Neutrophil (primary cell): ENCODE data around the gene POLE4.
A peak's percentile ranks its signal among the peaks of the same experiment; 100 is the strongest.

Experiments used
- H3K27ac ChIP-seq: fragments of 200-600 bp; sonication (generic); 2 replicates; pipeline ENCODE4 v1.5.1; 2016; ENCODE audit warnings: mild to moderate bottlenecking, moderate library complexity
- H3K27me3 ChIP-seq: fragments of 200-600 bp; sonication (generic); 2 replicates; pipeline ENCODE4 v1.6.0; 2016; ENCODE audit warnings: mild to moderate bottlenecking
- H3K36me3 ChIP-seq: fragments of 200-600 bp; sonication (generic); 2 replicates; pipeline ENCODE4 v1.5.1; 2017
- H3K4me1 ChIP-seq, 2 experiments: fragments of 200-600 bp in 1 of 2; sonication (generic) in 1 of 2; 1 replicate in 1 of 2; 2 replicates in 1 of 2; pipeline versions ENCODE4 v1.5.1 to v1.6.1; 2013 to 2016; ENCODE audit warnings: low read depth in 1 of 2, low read length in 1 of 2, mild to moderate bottlenecking in 1 of 2, moderate library complexity in 1 of 2; ENCODE audit not compliant: control insufficient read depth in 1 of 2, insufficient read depth in 1 of 2
- H3K4me3 ChIP-seq, 2 experiments: fragments of 200-600 bp in 1 of 2; sonication (generic) in 1 of 2; 1 replicate in 1 of 2; 2 replicates in 1 of 2; pipeline ENCODE4 v1.5.1; 2013 to 2016; ENCODE audit warnings: low read depth in 1 of 2, low read length in 1 of 2, mild to moderate bottlenecking in 1 of 2, moderate library complexity in 1 of 2
- H3K9me3 ChIP-seq: fragments of 200-600 bp; sonication (generic); 2 replicates; pipeline ENCODE4 v1.5.1; 2016
- CTCF ChIP-seq: fragments of 200-600 bp; sonication (generic); IDR thresholded peaks from 2 replicates; pipeline ENCODE4 v1.5.1; 2016; ENCODE audit warnings: antibody characterized with exemption

POLE4 gene

GRCh38 chr2:74959106-74959751 is 786 bp downstream of the POLE4 start:
- H3K9me3 ChIP-seq: no peaks in the 10 kb centered on the region
- no peaks in the 10 kb centered on the region for H3K36me3 ChIP-seq
- no peaks in the 10 kb centered on the region for H3K27me3 ChIP-seq
- peak overlapping the region; percentile 73 to 92 for H3K4me3 ChIP-seq
- H3K4me1 ChIP-seq: peaks cover 18 to 22% of the 10 kb centered on the region in 2 experiments
- no peak for TF ChIP-seq CTCF
- H3K27ac ChIP-seq: peak overlapping the region; percentile 91

GRCh38 chr2:74966887-74967286 is 8.4 kb downstream of the POLE4 start:
- peaks cover 12% of the 10 kb centered on the region for H3K36me3 ChIP-seq
- no peak overlapping the region for H3K4me3 ChIP-seq
- H3K9me3 ChIP-seq: no peaks in the 10 kb centered on the region
- no peaks in the 10 kb centered on the region for H3K4me1 ChIP-seq
- no peak overlapping the region for H3K27ac ChIP-seq
- TF ChIP-seq CTCF: no peak
- H3K27me3 ChIP-seq: no peaks in the 10 kb centered on the region

GRCh38 chr2:74975016-74975415 is 16.6 kb downstream of the POLE4 start:
- no peak overlapping the region for H3K4me3 ChIP-seq
- no peaks in the 10 kb centered on the region for H3K27me3 ChIP-seq
- H3K4me1 ChIP-seq: no peaks in the 10 kb centered on the region
- H3K9me3 ChIP-seq: no peaks in the 10 kb centered on the region
- H3K36me3 ChIP-seq: peaks cover 10% of the 10 kb centered on the region
- H3K27ac ChIP-seq: no peak overlapping the region
- no peak for TF ChIP-seq CTCF

- no peaks in the 10 kb centered on the region for H3K27me3 ChIP-seq
- H3K4me3 ChIP-seq: no peak overlapping the region
- H3K9me3 ChIP-seq: no peaks in the 10 kb centered on the region
- TF ChIP-seq CTCF: no peak
- peaks cover 4% of the 10 kb centered on the region for H3K36me3 ChIP-seq
- no peaks in the 10 kb centered on the region for H3K4me1 ChIP-seq
- no peak overlapping the region for H3K27ac ChIP-seq
Measured at GRCh38 chr2:74979844-74980243, 21.4 kb downstream of the POLE4 start.

GRCh38 chr2:74982577-74982976 is 24.1 kb downstream of the POLE4 start:
- no peak overlapping the region for H3K4me3 ChIP-seq
- no peak for TF ChIP-seq CTCF
- no peaks in the 10 kb centered on the region for H3K27me3 ChIP-seq
- no peaks in the 10 kb centered on the region for H3K9me3 ChIP-seq
- no peaks in the 10 kb centered on the region for H3K36me3 ChIP-seq
- H3K27ac ChIP-seq: no peak overlapping the region
- no peaks in the 10 kb centered on the region for H3K4me1 ChIP-seq
